K562 (cell line): ENCODE measurements around the gene HGD. TPM values are rescaled to one million over a fixed set of nuclear protein-coding genes. Genes with fewer than 3 reads are reported as not detected.
A peak's percentile ranks its signal among the peaks of the same experiment; 100 is the strongest.

Experiments
- ASH1L ChIP-seq: fragments of 450-650 bp; IDR thresholded peaks from 2 replicates; pipeline ENCODE4 v1.6.1; 2018; ENCODE audit warnings: borderline replicate concordance, mild to moderate bottlenecking, low read depth; ENCODE audit not compliant: partially characterized antibody
- DNMT1 ChIP-seq: fragments of 450-650 bp; IDR thresholded peaks from 2 replicates; pipeline ENCODE4 v1.6.1; 2016; ENCODE audit warnings: antibody characterized with exemption, mild to moderate bottlenecking
- FOXM1 ChIP-seq, 2 experiments: fragments of 450-650 bp in 1 of 2; sonication (generic) in 1 of 2; formaldehyde crosslinking in 1 of 2; IDR thresholded peaks; 2 replicates each; pipeline versions ENCODE4 v1.6.1 to v1.9.0; 2017 to 2022; ENCODE audit warnings: low read depth in 2 of 2, mild to moderate bottlenecking in 2 of 2, missing genetic modification reagents in 1 of 2, moderate library complexity in 1 of 2
- HDAC2 ChIP-seq: fragments of 450-650 bp; IDR thresholded peaks from 2 replicates; pipeline ENCODE4 v1.6.1; 2016; ENCODE audit warnings: mild to moderate bottlenecking
- KDM2B ChIP-seq: fragments of 250-450 bp; sonication (Bioruptor Pico); IDR thresholded peaks from 2 replicates; pipeline ENCODE4 v1.8.0; 2021; ENCODE audit warnings: mild to moderate bottlenecking, moderate library complexity
- KLF10 ChIP-seq: fragments of 250-450 bp; sonication (Bioruptor Pico); IDR thresholded peaks from 2 replicates; pipeline ENCODE4 v1.6.1; 2021; ENCODE audit warnings: matching md5 sums
- MAFK ChIP-seq: IDR thresholded peaks from 2 replicates; pipeline ENCODE4 v1.6.1; 2011; ENCODE audit warnings: low read length, improper control_type of control experiment
- OTX1 ChIP-seq: fragments of 450-650 bp; formaldehyde crosslinking; IDR thresholded peaks from 2 replicates; pipeline ENCODE4 v1.4.0; 2022; ENCODE audit warnings: mild to moderate bottlenecking
- PTTG1 ChIP-seq: fragments of 450-650 bp; IDR thresholded peaks from 2 replicates; pipeline ENCODE4 v1.6.1; 2016; ENCODE audit warnings: low read depth, mild to moderate bottlenecking, missing genetic modification characterization, missing compliant biosample characterization
- SETDB1 ChIP-seq: IDR thresholded peaks from one replicate; pipeline ENCODE4 v1.6.1; 2012; ENCODE audit warnings: low read length, control low read depth, inconsistent platforms
- SLC30A9 ChIP-seq: fragments of 250-450 bp; sonication (Bioruptor Pico); IDR thresholded peaks from 2 replicates; pipeline ENCODE4 v1.8.0; 2022; ENCODE audit warnings: mild to moderate bottlenecking, moderate library complexity
- SMARCA4 ChIP-seq: fragments of 450-650 bp; IDR thresholded peaks from 2 replicates; pipeline ENCODE4 v1.6.1; 2016
- SREBF2 ChIP-seq: sonication (generic); formaldehyde crosslinking; IDR thresholded peaks from 2 replicates; pipeline ENCODE4 v1.4.0; 2020; ENCODE audit warnings: mild to moderate bottlenecking, missing genetic modification reagents
- XRCC5 ChIP-seq: fragments of 200-400 bp; formaldehyde crosslinking; IDR thresholded peaks from 2 replicates; pipeline ENCODE4 v1.6.1; 2017; ENCODE audit warnings: low read depth, mild to moderate bottlenecking, low read length
- ZBTB43 ChIP-seq: sonication (generic); formaldehyde crosslinking; IDR thresholded peaks from 2 replicates; pipeline ENCODE4 v1.8.0; 2023; ENCODE audit warnings: mild to moderate bottlenecking, missing genetic modification reagents
- ZFPM2 ChIP-seq: fragments of 250-450 bp; sonication (Bioruptor Pico); IDR thresholded peaks from 2 replicates; pipeline ENCODE4 v1.5.1; 2022; ENCODE audit warnings: mild to moderate bottlenecking
- ZNF584 ChIP-seq: fragments of 200-800 bp; sonication (Bioruptor generic); IDR thresholded peaks from 2 replicates; pipeline ENCODE4 v1.6.1; 2016; ENCODE audit warnings: low read depth, mild to moderate bottlenecking, missing genetic modification characterization, missing compliant biosample characterization
- ZNF830 ChIP-seq: fragments of 250-450 bp; sonication (Bioruptor Pico); IDR thresholded peaks from 2 replicates; pipeline ENCODE4 v1.5.0; 2021; ENCODE audit warnings: mild to moderate bottlenecking
- polyA plus RNA-seq, 8 experiments: library from polyadenylated mRNA; depleted of rRNA in 4 of 8; stranded (reverse) in 5 of 8; unstranded in 3 of 8; fragments of >200 nt; fragmentation: Nextera tagmentation in 2 of 8; fragmentation: Illumina TruSeq in 1 of 8; extraction: Ambion mirVana in 2 of 8; extraction: Trizol in 1 of 8; gene quantifications; 2 replicates each; pipeline versions ENCODE4 v1.2.1 to v1.2.3, GENCODE V29; 2011 to 2014; ENCODE audit warnings: inconsistent platforms in 1 of 8, missing spikeins in 1 of 8
- total RNA-seq, 7 experiments: library from RNA; depleted of rRNA in 6 of 7; stranded (reverse); fragments of >200 nt in 6 of 7; fragmentation: Illumina TruSeq in 2 of 7; extraction: Trizol in 2 of 7; gene quantifications; 2 replicates each; pipeline versions ENCODE4 v1.2.1 to v1.2.3, GENCODE V29; 2011 to 2021; ENCODE audit warnings: low replicate concordance in 1 of 7
- TF ChIP-seq, protein P1 (sequence below), 2 experiments: fragments of 450-650 bp in 1 of 2; sonication (generic) in 1 of 2; formaldehyde crosslinking in 1 of 2; IDR thresholded peaks; 2 replicates each; pipeline versions ENCODE4 v1.7.1 to v1.9.0; 2016 to 2022; ENCODE audit warnings: inconsistent platforms in 1 of 2, mild to moderate bottlenecking in 1 of 2, missing genetic modification reagents in 1 of 2

The HGD gene
- total and polyA plus RNA-seq, 9 of the 15 experiments (the other 6 are each of a cell fraction or from before 2014, with no cell fraction given), result 0.08 to 0.25 (median 0.17) TPM; not detected in 4

GRCh38 chr3:120622870-120623726 lies 58.9 kb downstream of the HGD start (continued):
- TF ChIP-seq KLF10 (no peak), ZNF830 (CRISPR knock-in tag) (no peak), XRCC5 (no peak), OTX1 (no peak), PTTG1 (tag) (no peak), FOXM1 (IDR thresholded peaks at IDR 0.05; ENCODE audit: low read depth) (no peak; the same call in 1 of the 2 replicates), FOXM1 (CRISPR knock-in tag; IDR thresholded peaks at IDR 0.05; ENCODE audit: low read depth) (no peak), ASH1L (no peak), SETDB1 (no peak), SREBF2 (CRISPR knock-in tag) (no peak), KDM2B (CRISPR knock-in tag) (no peak), DNMT1 (no peak), ZBTB43 (CRISPR knock-in tag) (no peak), SLC30A9 (CRISPR knock-in tag) (no peak), SMARCA4 (peak; percentile 79), MAFK (no peak; the same call in 1 of the 2 replicates), ZNF584 (CRISPR knock-in tag) (peak; percentile 68; the same call in 1 of the 2 replicates), ZFPM2 (CRISPR knock-in tag) (no peak), HDAC2 (no peak)
- TF ChIP-seq, protein P1, sequence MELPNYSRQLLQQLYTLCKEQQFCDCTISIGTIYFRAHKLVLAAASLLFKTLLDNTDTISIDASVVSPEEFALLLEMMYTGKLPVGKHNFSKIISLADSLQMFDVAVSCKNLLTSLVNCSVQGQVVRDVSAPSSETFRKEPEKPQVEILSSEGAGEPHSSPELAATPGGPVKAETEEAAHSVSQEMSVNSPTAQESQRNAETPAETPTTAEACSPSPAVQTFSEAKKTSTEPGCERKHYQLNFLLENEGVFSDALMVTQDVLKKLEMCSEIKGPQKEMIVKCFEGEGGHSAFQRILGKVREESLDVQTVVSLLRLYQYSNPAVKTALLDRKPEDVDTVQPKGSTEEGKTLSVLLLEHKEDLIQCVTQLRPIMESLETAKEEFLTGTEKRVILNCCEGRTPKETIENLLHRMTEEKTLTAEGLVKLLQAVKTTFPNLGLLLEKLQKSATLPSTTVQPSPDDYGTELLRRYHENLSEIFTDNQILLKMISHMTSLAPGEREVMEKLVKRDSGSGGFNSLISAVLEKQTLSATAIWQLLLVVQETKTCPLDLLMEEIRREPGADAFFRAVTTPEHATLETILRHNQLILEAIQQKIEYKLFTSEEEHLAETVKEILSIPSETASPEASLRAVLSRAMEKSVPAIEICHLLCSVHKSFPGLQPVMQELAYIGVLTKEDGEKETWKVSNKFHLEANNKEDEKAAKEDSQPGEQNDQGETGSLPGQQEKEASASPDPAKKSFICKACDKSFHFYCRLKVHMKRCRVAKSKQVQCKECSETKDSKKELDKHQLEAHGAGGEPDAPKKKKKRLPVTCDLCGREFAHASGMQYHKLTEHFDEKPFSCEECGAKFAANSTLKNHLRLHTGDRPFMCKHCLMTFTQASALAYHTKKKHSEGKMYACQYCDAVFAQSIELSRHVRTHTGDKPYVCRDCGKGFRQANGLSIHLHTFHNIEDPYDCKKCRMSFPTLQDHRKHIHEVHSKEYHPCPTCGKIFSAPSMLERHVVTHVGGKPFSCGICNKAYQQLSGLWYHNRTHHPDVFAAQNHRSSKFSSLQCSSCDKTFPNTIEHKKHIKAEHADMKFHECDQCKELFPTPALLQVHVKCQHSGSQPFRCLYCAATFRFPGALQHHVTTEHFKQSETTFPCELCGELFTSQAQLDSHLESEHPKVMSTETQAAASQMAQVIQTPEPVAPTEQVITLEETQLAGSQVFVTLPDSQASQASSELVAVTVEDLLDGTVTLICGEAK (IDR thresholded peaks at IDR 0.05), result peak; percentile 89
- TF ChIP-seq, protein P1 (CRISPR knock-in tag; IDR thresholded peaks at IDR 0.05), result peak; percentile 90
